Lower lobe of right lung (tissue), 2 donors: ENCODE data around the gene RAPGEF2. TPM values are rescaled to one million over a fixed set of nuclear protein-coding genes. Genes with fewer than 3 reads are reported as not detected.
"Not testable (repeated sequence)": the region's sequence is repeated elsewhere in the genome, so short reads cannot be mapped to it uniquely, and the experiment has no call there.

Source experiments
- ATAC-seq, 2 donors: fragments of 200-7000 bp; cut with Tn5 transposase; one replicate each; pipeline ENCODE4 v1.9.1; 2020 to 2022; ENCODE audit warnings: mild to moderate bottlenecking in 2 of 2, moderate library complexity in 2 of 2
- DNase-seq: peaks from one replicate; pipeline ENCODE4 v3.0.0-alpha.2; 2020
- H3K27ac ChIP-seq: fragments of 200-600 bp; one replicate; pipeline ENCODE4 v1.8.0; 2022
- H3K27me3 ChIP-seq: fragments of 200-600 bp; one replicate; pipeline ENCODE4 v1.8.0; 2022; ENCODE audit warnings: low read depth
- H3K36me3 ChIP-seq: fragments of 200-600 bp; one replicate; pipeline ENCODE4 v1.8.0; 2022; ENCODE audit warnings: mild to moderate bottlenecking
- H3K4me1 ChIP-seq: fragments of 200-600 bp; one replicate; pipeline ENCODE4 v1.8.0; 2022
- H3K4me3 ChIP-seq: fragments of 200-600 bp; one replicate; pipeline ENCODE4 v1.8.0; 2022; ENCODE audit warnings: mild to moderate bottlenecking
- H3K9me3 ChIP-seq: fragments of 200-600 bp; one replicate; pipeline ENCODE4 v1.8.0; 2022
- CTCF ChIP-seq: fragments of 200-600 bp; IDR thresholded peaks from one replicate; pipeline ENCODE4 v1.8.0; 2022; ENCODE audit warnings: antibody characterized with exemption, mild to moderate bottlenecking
- intact Hi-C: fragments of 100-400 bp; cut with DNase I; formaldehyde crosslinking; loops from one replicate; pipeline ENCODE4 v1.11.0; 2022
- long read RNA-seq: library from polyadenylated mRNA; unstranded; transcript quantifications from one replicate; pipeline ENCODE4 v2.0.0, GENCODE V29; 2021
- total RNA-seq: library from RNA; stranded (reverse); fragmentation: NEBNext Ultra II Directional; extraction: Animal tissue kit (Norgen Biotek cat#: 25700); gene quantifications from one replicate; pipeline ENCODE4 v1.2.1, GENCODE V29; 2021
- donor health status: DM: no; HTN: yes; CAD: no; lungs with severe emphysema.

Gene RAPGEF2
- total RNA-seq, result 66.4 TPM
- long read RNA-seq, partial matches to known transcripts, result 26 of 46 reads
- long read RNA-seq, other reads (novel, unspliced or antisense), result 20 of 46 reads

- peak within 1 kb of the TSS; percentile 98 for H3K4me3 ChIP-seq
- no peaks in the 10 kb centered on the region for H3K9me3 ChIP-seq
- intact Hi-C loops, result no loop called here
- no peaks in the 10 kb centered on the region for H3K27me3 ChIP-seq
- no peak for TF ChIP-seq CTCF
- no peaks in the 10 kb centered on the region for H3K36me3 ChIP-seq
- ATAC-seq, result peak; percentile 96 to 97
- H3K27ac ChIP-seq, result peak within 1 kb of the TSS; percentile 100
- peaks cover 42% of the 10 kb centered on the region for H3K4me1 ChIP-seq
- peak; percentile 95 for DNase-seq
Observed at GRCh38 chr4:159102622-159103383, at the start of gene RAPGEF2. Gene RAPGEF2 (plus strand): TSS chr4:159103079. CDS start chr4:159104163, 1,084 bp downstream.

- Histone ChIP-seq H3K27ac (no peak overlapping the region), H3K4me3 (no peak overlapping the region), H3K27me3 (no peaks in the 10 kb centered on the region), H3K9me3 (no peaks in the 10 kb centered on the region), H3K36me3 (no peaks in the 10 kb centered on the region), H3K4me1 (no peaks in the 10 kb centered on the region)
- DNase-seq, result no peak
- ATAC-seq, result no peak
- intact Hi-C loops, result no loop called here
- no peak for TF ChIP-seq CTCF
Observed at GRCh38 chr4:159055833-159056232, 47.0 kb upstream of the RAPGEF2 start.

- DNase-seq, result no peak
- no peak for ATAC-seq
- intact Hi-C loops, result no loop called here
- no peak for TF ChIP-seq CTCF
- H3K27me3 ChIP-seq, result no peaks in the 10 kb centered on the region
- no peak overlapping the region for H3K27ac ChIP-seq
- no peaks in the 10 kb centered on the region for H3K36me3 ChIP-seq
- H3K9me3 ChIP-seq, result no peaks in the 10 kb centered on the region
- H3K4me3 ChIP-seq, result no peak overlapping the region
- H3K4me1 ChIP-seq, result no peaks in the 10 kb centered on the region
Observed at GRCh38 chr4:159060161-159060560, 42.7 kb upstream of the RAPGEF2 start.

GRCh38 chr4:159062381-159062780, 40.5 kb upstream of the RAPGEF2 start:
- no peak for ATAC-seq
- intact Hi-C loops, result no loop called here
- H3K27me3 ChIP-seq, result no peaks in the 10 kb centered on the region
- no peak for TF ChIP-seq CTCF
- no peaks in the 10 kb centered on the region for H3K9me3 ChIP-seq
- DNase-seq, result no peak
- H3K36me3 ChIP-seq, result no peaks in the 10 kb centered on the region
- no peak overlapping the region for H3K4me3 ChIP-seq
- no peaks in the 10 kb centered on the region for H3K4me1 ChIP-seq
- H3K27ac ChIP-seq, result no peak overlapping the region

- Histone ChIP-seq H3K36me3 (no peaks in the 10 kb centered on the region), H3K27me3 (no peaks in the 10 kb centered on the region), H3K27ac (no peak overlapping the region), H3K4me3 (no peak overlapping the region), H3K4me1 (no peaks in the 10 kb centered on the region), H3K9me3 (no peaks in the 10 kb centered on the region)
- ATAC-seq, result no peak
- DNase-seq, result no peak
- TF ChIP-seq CTCF, result no peak
- intact Hi-C loops, result no loop called here
Observed at GRCh38 chr4:159065513-159066240, 37.2 kb upstream of the RAPGEF2 start.

- H3K9me3 ChIP-seq, ATAC-seq, intact Hi-C loops, H3K27me3 ChIP-seq, H3K36me3 ChIP-seq, H3K27ac ChIP-seq, H3K4me1 ChIP-seq, DNase-seq, H3K4me3 ChIP-seq: not testable (repeated sequence)
Observed at GRCh38 chr4:159068139-159068538, 34.7 kb upstream of the RAPGEF2 start.
